Measurements from ENCODE around the gene FRMD4A.

The FRMD4A gene

GRCh38 chr10:13617116-13617515, 713.6 kb downstream of the FRMD4A start:
- DNase-seq (ENCODE audit: low read depth): no peak
- no peak for TF ChIP-seq POLR2A (IDR thresholded peaks at IDR 0.05; ENCODE audit: extremely low read depth, insufficient read length)
- TF ChIP-seq CTCF (IDR thresholded peaks at IDR 0.05; ENCODE audit: low read depth, low read length): no peak
- TF ChIP-seq, protein P1, sequence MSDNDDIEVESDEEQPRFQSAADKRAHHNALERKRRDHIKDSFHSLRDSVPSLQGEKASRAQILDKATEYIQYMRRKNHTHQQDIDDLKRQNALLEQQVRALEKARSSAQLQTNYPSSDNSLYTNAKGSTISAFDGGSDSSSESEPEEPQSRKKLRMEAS (IDR thresholded peaks at IDR 0.05; ENCODE audit: low read depth, low read length): no peak
- no peak for TF ChIP-seq MYC (IDR thresholded peaks at IDR 0.05; ENCODE audit: low read depth, low read length)
- no peak overlapping the region for H3K4me3 ChIP-seq (ENCODE audit: low read depth, low read length)

DNA sequence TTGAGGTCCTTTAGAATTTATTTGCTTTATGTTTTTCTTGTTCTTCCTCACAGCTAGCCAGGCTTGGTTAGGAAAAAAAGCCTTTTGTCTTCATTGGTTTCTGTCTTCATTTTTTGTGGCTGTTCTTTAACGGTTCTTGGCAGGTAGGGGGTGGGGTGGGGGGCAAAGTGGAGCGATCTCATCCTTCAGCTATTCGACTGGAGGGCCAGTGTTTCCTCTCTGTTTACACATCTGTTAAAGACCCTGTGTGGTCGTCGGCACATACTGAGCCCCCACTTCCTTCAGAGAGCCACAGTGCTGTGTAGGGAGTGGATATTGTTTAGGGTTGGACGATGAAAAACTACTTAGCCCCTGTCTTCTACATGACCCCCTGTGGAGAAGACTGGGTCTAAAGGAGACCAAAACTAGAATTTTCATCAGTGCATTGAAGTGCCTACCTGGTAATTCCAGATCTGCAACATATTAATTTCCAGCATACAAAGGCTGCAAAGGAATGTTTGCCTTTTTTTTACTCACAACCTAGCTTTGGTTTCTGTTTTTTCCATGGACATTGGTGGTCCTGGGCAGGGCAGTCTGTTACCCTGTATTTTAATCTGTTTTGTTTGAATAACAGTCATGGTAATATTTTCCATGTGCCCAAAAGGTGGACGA, 714.9 kb downstream of the FRMD4A start:
- no peak for TF ChIP-seq MYC (IDR thresholded peaks at IDR 0.05; ENCODE audit: low read depth, low read length)
- no peak for TF ChIP-seq CTCF (IDR thresholded peaks at IDR 0.05; ENCODE audit: low read depth, low read length)
- TF ChIP-seq, protein P1 (IDR thresholded peaks at IDR 0.05; ENCODE audit: low read depth, low read length): no peak
- no peak for TF ChIP-seq POLR2A (IDR thresholded peaks at IDR 0.05; ENCODE audit: extremely low read depth, insufficient read length)
- no peak overlapping the region for H3K4me3 ChIP-seq (ENCODE audit: low read depth, low read length)

GRCh38 chr10:13614530-13615332, 716.0 kb downstream of the FRMD4A start:
- no peak for TF ChIP-seq POLR2A (IDR thresholded peaks at IDR 0.05; ENCODE audit: extremely low read depth, insufficient read length)
- no peak for DNase-seq (ENCODE audit: low read depth)

More for the DNA sequence above, 714.9 kb downstream of the FRMD4A start:
- no peak for DNase-seq (ENCODE audit: low read depth)

GRCh38 chr10:13613519-13613918, 717.2 kb downstream of the FRMD4A start:
- no peak overlapping the region for H3K4me3 ChIP-seq (ENCODE audit: low read depth, low read length)
- peak; percentile 2 for DNase-seq (ENCODE audit: low read depth)
- no peak for TF ChIP-seq MYC (IDR thresholded peaks at IDR 0.05; ENCODE audit: low read depth, low read length)
- no peak for TF ChIP-seq POLR2A (IDR thresholded peaks at IDR 0.05; ENCODE audit: extremely low read depth, insufficient read length)
- TF ChIP-seq CTCF (IDR thresholded peaks at IDR 0.05; ENCODE audit: low read depth, low read length): no peak

More at GRCh38 chr10:13614530-13615332, 716.0 kb downstream of the FRMD4A start:
- no peak overlapping the region for H3K4me3 ChIP-seq (ENCODE audit: low read depth, low read length)

- no peak for TF ChIP-seq CTCF (IDR thresholded peaks at IDR 0.05; ENCODE audit: low read depth, low read length)
- TF ChIP-seq, protein P1 (IDR thresholded peaks at IDR 0.05; ENCODE audit: low read depth, low read length): no peak
- TF ChIP-seq MYC (IDR thresholded peaks at IDR 0.05; ENCODE audit: low read depth, low read length): no peak
- no peak for TF ChIP-seq POLR2A (IDR thresholded peaks at IDR 0.05; ENCODE audit: extremely low read depth, insufficient read length)
- H3K4me3 ChIP-seq (ENCODE audit: low read depth, low read length): no peak overlapping the region
- no peak for DNase-seq (ENCODE audit: low read depth)
These were observed 717.9 kb downstream of the FRMD4A start for GRCh38 chr10:13612654-13613373.

- no peak overlapping the region for H3K4me3 ChIP-seq (ENCODE audit: low read depth, low read length)
- no peak for DNase-seq (ENCODE audit: low read depth)
- TF ChIP-seq CTCF (IDR thresholded peaks at IDR 0.05; ENCODE audit: low read depth, low read length) (no peak), MYC (IDR thresholded peaks at IDR 0.05; ENCODE audit: low read depth, low read length) (no peak), POLR2A (IDR thresholded peaks at IDR 0.05; ENCODE audit: extremely low read depth, insufficient read length) (no peak)
- TF ChIP-seq, protein P1 (IDR thresholded peaks at IDR 0.05; ENCODE audit: low read depth, low read length): no peak
These were observed 722.4 kb downstream of the FRMD4A start for GRCh38 chr10:13608246-13608853.

Data from NB4 (cell line).